Dermis microvascular lymphatic vessel endothelial cell (primary cell): ENCODE data around the gene BRD4. TPM values are rescaled to one million over a fixed set of nuclear protein-coding genes. Genes with fewer than 3 reads are reported as not detected.
A peak's percentile ranks its signal among the peaks of the same experiment; 100 is the strongest.

Experiments
- DNase-seq, 2 donors: peaks; one replicate each; pipeline versions ENCODE4 v3.0.0 to v3.0.0-alpha.2; 2010; ENCODE audit warnings: low read depth in 2 of 2
- total RNA-seq: library from RNA; depleted of rRNA; stranded (reverse); fragments of >200 nt; gene quantifications from 2 replicates; pipeline ENCODE4 v1.2.1, GENCODE V29; 2014

The BRD4 gene
- total RNA-seq, 1 donor from 2014 or later, result 7.4 TPM

- DNase-seq, result no peak
Measured at GRCh38 chr19:15268192-15268927, 64.0 kb downstream of the BRD4 start.

- no peak for DNase-seq
Measured at GRCh38 chr19:15266683-15267082, 65.7 kb downstream of the BRD4 start.

DNA sequence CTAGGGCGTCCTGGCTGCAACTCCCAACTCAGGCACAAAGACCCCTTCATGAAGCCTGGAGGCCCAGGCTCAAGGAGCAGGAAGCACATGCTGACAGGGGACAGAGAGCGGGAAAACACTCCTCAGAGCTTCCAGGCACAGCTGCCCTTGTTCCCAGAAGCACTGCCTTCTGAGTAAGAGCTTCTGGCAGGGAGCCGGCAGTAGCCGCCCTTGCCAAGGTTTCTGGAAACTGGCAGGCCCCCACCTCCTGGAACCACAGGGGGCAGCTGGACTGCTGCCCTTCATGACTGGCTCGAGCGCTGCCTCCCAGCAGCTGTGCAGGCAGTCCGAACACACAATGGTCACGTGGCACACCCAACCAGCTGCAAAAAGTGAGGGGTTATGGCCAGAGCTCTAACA, 66.5 kb downstream of the BRD4 start:
- peak in 1 of 2 donors; percentile 92 for DNase-seq

DNA sequence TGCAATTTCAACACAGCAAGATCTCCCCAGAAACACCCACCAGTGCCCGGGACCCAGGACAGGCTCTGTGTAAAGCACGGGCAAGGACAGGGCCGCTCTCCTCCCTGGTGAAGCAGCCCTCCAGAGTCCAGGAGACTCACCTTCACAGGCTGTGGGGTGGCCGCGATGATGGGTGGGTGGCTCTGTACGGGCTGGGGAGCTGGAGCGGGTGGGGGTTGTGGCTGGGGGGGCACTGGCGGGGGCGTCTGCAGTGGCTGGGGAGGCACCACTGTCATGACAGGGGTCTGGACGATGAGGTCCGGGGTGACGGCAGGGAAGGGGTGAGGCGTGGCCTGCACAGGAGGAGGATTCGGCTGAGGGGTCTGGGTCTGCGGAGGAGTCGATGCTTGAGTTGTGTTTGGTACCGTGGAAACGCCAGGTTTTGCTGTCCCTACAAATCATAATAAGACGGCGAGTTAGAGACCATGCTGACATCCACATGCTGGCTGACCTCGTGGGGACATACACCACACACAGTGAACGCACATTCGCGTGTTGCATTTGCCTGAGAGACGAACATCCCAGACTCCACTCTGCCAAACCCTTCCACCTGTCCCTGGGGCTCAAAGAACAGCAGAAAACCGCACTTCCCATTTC, 67.0 kb downstream of the BRD4 start:
- DNase-seq, result no peak

GRCh38 chr19:15264933-15265206, 67.5 kb downstream of the BRD4 start:
- no peak for DNase-seq

- DNase-seq, result peak in 1 of 2 donors; percentile 70
Measured at GRCh38 chr19:15264061-15264932, 68.0 kb downstream of the BRD4 start.

DNA sequence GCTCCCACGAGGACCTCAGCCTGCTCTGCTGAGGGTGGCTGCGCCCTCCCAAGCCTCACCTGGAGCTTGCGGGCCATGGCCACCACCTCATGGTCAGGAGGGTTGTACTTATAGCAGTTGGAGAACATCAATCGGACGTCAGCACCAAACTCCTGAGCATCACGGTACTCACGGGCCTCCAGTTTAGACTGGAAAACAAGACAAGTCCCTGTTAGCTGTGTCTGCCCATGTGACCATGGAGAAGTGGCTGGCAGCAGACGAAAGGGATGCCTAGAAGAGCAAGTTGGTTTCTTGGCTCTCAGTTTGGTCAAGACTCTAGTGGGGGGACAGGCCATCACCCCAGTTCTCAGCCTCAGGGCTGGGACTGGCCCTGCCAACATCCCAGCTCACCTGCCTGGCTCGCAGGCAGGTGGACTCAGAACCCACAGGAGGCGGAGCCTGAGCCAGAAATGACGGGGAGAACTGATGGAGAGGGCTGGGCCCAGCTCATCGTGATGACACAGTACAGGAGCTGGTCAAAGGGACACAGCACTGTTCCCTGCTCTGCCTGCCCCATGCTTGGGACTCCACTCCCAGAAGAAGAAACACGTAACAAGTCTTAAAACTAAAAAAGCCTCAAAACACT, 68.9 kb downstream of the BRD4 start:
- no peak for DNase-seq

GRCh38 chr19:15262011-15262410, 70.3 kb downstream of the BRD4 start:
- DNase-seq, result no peak

- DNase-seq, result no peak
Measured at GRCh38 chr19:15260939-15261338, 71.4 kb downstream of the BRD4 start.

- no peak for DNase-seq
Measured at GRCh38 chr19:15259907-15260306, 72.4 kb downstream of the BRD4 start.

DNA sequence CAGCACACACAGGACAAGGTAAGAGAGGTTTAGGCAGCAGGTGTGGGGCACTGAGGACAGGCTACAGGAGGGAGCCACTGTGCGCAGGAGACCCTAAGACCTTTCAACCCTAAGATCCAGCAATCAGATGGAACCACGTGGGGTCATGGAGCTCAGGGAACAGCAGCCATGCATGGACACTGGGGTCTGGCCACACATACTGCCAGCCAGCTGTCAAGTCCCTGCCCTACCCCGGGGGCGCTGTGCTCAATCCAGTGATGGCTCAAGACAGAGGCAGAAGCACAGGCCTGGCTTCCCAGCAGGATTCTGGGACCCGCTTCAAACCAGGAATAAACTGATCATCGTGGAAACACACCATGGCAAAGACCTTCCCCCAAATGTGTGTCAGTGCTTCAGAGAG, 74.6 kb downstream of the BRD4 start:
- DNase-seq, result no peak

DNA sequence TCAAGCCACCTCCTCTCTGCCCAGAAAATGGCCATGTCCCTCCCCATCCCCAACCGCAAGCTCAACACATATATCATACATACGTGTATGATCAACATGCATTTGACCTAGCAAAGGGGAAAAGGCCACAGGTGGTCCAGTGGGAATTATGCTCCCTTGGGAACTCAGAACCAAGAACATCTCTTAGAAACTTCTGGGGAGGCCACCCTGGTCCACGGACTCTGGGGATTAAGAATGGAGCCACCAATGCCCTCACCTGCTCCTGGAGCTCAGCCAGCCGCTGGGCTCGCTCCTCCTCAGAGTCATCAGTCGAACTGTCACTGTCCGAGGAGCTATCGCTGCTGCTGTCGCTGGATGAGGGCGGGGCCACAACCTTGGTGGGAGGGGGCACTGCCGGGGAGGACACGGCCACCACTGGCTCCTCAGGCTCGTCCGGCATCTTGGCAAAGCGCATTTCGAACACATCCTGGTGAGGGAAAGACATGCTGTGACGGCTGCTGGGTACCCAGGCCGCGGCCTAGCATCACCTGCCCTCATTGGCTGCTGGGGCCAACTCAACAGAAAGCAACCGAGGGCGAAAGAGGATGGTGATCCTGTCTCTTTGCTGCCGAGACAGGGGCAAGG, 75.5 kb downstream of the BRD4 start:
- DNase-seq, result no peak

GRCh38 chr19:15255359-15255990, 76.9 kb downstream of the BRD4 start:
- DNase-seq, result no peak

DNA sequence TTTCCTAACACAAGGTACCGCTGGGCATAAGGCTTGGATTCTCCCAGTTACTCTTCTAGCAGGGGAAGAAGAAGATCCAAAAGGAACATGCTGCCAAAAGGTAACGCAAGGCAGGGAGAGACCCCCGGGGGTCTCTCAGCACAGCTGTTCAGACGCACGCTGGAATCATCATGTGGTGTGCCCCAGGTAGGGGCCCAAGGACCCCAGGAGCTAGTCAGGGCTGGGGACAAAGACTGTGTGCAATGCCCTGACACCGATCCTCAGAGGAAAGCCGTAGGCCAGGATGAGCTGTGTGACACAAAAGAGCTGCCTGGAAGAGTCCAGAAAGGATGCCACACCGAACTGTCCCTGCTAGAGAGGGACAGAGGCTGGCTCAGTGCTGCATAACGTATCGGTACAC, 77.8 kb downstream of the BRD4 start:
- no peak for DNase-seq

DNA sequence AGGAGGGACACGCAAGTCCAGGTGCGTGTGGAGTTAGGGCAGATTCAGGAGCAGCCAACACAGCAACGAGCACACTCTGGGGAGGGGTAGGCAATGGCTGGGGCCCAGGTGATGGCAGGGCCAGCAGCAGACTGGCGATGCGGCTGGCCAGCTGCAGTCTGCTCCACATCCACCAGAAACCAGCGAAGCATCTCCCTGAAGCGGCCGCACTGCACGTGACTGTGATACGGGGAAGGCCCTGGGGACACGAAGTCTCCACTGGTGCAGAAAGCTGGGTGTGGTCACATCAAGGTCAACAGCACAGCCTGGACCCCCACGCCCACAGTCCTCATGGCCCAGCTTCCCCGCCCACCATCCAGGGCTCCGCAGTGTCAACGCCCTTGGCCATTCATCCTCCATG, 78.8 kb downstream of the BRD4 start:
- DNase-seq, result no peak

DNA sequence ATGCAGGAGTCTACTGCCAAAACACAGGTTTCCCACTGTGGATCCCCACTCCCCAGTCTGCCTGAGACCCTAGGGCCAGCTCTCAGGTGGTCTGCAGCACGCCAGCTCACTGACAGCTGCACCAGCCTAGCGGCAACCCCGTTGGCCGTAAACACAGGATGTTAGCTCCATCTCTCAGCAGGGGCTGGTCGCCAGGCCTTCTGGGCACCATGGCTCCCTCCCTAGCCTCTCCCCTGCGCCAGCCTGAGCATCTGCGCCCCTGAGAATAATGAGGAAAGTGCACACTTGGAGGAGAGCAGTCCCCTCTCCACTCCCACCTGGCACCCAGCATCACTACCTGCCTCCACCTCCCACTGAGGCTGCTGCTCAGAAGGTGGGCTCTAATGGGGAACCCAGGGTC, 79.3 kb downstream of the BRD4 start:
- no peak for DNase-seq

- DNase-seq, result peak in 1 of 2 donors; percentile 50
Measured at GRCh38 chr19:15252398-15253018, 79.8 kb downstream of the BRD4 start.

DNA sequence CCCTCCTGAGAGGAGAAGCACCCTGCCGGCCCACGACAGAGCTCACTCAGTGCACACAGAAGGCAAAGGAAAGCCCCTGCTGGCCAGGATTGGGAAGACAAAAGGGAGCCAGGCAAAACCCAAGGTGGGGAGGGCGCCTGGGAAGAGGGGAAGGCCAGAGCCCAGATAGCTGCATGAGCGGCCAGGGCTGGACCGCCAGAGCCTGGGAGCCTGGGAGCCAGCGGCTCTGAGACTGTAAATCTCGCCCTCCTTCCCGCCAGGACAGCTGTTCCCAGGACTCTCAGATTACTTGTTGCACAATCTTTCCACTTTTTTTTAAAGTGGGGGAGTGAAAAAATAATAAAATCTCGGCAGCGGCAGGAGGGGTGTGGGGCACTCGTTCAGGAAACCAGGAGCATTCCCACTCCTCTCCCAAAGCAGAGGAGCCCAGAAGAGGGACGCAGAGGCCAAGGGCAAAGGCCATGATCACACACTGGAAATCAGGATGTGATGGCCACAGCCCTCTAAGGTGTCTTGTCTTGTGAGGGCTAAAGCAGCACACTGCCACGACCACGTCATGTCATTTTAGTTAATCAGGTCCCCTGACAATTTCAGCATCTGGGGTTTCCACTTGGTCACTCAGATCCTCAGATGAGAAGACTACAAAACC, 80.5 kb downstream of the BRD4 start:
- peak; percentile 61 to 87 for DNase-seq

- peak; percentile 49 to 77 for DNase-seq
Measured at GRCh38 chr19:15251010-15251748, 81.2 kb downstream of the BRD4 start.

DNA sequence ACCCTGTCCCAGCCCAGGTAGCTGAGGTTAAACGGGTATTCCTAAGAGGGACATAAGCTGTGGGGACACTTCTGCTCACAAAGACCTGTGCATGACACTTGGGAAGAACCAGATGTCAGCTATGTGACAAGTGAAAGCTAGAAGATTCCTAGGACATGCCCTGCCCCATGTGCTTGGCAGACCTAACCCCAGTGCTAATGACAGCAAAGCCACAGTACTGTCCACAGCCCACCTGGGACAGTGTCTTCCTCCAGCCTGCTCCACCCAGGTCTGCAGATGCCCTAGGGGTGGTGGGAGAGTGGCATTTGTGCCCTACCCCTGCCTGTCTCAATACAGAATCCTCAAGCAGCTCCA, 81.7 kb downstream of the BRD4 start:
- DNase-seq, result no peak
